Measurements from ENCODE around the gene DCTN4. TPM values are rescaled to one million over a fixed set of nuclear protein-coding genes. Genes with fewer than 3 reads are reported as not detected.

The DCTN4 gene
- total and polyA plus RNA-seq, 2 of the 8 experiments (the other 6 are each of a cell fraction or from before 2014, with no cell fraction given), result 20.5 to 42.7 TPM

- TF ChIP-seq, protein P1, sequence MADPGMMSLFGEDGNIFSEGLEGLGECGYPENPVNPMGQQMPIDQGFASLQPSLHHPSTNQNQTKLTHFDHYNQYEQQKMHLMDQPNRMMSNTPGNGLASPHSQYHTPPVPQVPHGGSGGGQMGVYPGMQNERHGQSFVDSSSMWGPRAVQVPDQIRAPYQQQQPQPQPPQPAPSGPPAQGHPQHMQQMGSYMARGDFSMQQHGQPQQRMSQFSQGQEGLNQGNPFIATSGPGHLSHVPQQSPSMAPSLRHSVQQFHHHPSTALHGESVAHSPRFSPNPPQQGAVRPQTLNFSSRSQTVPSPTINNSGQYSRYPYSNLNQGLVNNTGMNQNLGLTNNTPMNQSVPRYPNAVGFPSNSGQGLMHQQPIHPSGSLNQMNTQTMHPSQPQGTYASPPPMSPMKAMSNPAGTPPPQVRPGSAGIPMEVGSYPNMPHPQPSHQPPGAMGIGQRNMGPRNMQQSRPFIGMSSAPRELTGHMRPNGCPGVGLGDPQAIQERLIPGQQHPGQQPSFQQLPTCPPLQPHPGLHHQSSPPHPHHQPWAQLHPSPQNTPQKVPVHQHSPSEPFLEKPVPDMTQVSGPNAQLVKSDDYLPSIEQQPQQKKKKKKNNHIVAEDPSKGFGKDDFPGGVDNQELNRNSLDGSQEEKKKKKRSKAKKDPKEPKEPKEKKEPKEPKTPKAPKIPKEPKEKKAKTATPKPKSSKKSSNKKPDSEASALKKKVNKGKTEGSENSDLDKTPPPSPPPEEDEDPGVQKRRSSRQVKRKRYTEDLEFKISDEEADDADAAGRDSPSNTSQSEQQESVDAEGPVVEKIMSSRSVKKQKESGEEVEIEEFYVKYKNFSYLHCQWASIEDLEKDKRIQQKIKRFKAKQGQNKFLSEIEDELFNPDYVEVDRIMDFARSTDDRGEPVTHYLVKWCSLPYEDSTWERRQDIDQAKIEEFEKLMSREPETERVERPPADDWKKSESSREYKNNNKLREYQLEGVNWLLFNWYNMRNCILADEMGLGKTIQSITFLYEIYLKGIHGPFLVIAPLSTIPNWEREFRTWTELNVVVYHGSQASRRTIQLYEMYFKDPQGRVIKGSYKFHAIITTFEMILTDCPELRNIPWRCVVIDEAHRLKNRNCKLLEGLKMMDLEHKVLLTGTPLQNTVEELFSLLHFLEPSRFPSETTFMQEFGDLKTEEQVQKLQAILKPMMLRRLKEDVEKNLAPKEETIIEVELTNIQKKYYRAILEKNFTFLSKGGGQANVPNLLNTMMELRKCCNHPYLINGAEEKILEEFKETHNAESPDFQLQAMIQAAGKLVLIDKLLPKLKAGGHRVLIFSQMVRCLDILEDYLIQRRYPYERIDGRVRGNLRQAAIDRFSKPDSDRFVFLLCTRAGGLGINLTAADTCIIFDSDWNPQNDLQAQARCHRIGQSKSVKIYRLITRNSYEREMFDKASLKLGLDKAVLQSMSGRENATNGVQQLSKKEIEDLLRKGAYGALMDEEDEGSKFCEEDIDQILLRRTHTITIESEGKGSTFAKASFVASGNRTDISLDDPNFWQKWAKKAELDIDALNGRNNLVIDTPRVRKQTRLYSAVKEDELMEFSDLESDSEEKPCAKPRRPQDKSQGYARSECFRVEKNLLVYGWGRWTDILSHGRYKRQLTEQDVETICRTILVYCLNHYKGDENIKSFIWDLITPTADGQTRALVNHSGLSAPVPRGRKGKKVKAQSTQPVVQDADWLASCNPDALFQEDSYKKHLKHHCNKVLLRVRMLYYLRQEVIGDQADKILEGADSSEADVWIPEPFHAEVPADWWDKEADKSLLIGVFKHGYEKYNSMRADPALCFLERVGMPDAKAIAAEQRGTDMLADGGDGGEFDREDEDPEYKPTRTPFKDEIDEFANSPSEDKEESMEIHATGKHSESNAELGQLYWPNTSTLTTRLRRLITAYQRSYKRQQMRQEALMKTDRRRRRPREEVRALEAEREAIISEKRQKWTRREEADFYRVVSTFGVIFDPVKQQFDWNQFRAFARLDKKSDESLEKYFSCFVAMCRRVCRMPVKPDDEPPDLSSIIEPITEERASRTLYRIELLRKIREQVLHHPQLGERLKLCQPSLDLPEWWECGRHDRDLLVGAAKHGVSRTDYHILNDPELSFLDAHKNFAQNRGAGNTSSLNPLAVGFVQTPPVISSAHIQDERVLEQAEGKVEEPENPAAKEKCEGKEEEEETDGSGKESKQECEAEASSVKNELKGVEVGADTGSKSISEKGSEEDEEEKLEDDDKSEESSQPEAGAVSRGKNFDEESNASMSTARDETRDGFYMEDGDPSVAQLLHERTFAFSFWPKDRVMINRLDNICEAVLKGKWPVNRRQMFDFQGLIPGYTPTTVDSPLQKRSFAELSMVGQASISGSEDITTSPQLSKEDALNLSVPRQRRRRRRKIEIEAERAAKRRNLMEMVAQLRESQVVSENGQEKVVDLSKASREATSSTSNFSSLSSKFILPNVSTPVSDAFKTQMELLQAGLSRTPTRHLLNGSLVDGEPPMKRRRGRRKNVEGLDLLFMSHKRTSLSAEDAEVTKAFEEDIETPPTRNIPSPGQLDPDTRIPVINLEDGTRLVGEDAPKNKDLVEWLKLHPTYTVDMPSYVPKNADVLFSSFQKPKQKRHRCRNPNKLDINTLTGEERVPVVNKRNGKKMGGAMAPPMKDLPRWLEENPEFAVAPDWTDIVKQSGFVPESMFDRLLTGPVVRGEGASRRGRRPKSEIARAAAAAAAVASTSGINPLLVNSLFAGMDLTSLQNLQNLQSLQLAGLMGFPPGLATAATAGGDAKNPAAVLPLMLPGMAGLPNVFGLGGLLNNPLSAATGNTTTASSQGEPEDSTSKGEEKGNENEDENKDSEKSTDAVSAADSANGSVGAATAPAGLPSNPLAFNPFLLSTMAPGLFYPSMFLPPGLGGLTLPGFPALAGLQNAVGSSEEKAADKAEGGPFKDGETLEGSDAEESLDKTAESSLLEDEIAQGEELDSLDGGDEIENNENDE (IDR thresholded peaks at IDR 0.05; ENCODE audit: insufficient replicate concordance, low read length), result no peak
- no peak for TF ChIP-seq CREB1 (IDR thresholded peaks at IDR 0.05)
- TF ChIP-seq RNF2 (IDR thresholded peaks at IDR 0.05; ENCODE audit: borderline replicate concordance, low read depth, low read length, missing control alignments, poor library complexity, severe bottlenecking), result no peak
- TF ChIP-seq TCF12 (IDR thresholded peaks at IDR 0.05; ENCODE audit: low read depth, low read length), result no peak
- TF ChIP-seq EZH2 (IDR thresholded peaks at IDR 0.05; ENCODE audit: low read depth, low read length, severe bottlenecking), result no peak
Observed at GRCh38 chr5:150782850-150783249, 24.0 kb upstream of the DCTN4 start (continued).

Measured in H1 (cell line).